ENCODE data around the gene ANXA11.

- no peak for TF ChIP-seq EZH2 (IDR thresholded peaks at IDR 0.05; ENCODE audit: low read depth, low read length, severe bottlenecking)
- TF ChIP-seq TBP (IDR thresholded peaks at IDR 0.05; ENCODE audit: low read depth, low read length): no peak
- TF ChIP-seq CTCF (IDR thresholded peaks at IDR 0.05; ENCODE audit: control extremely low read depth in 1 of 3, insufficient read depth in 1 of 3, low read depth in 1 of 3, low read length in 3 of 3): no peak
- no peak for TF ChIP-seq PHF8 (conservative IDR thresholded peaks at IDR 0.05; ENCODE audit: low read depth, low read length)
- no peak for TF ChIP-seq GABPA (IDR thresholded peaks at IDR 0.05; ENCODE audit: borderline replicate concordance, insufficient read depth, low read length)
These were observed 27.3 kb downstream of the ANXA11 start for GRCh38 chr10:80177781-80178636.
